Forelimb muscle (tissue), 1 donor: ENCODE results near the gene TMEM132D. TPM values are rescaled to one million over a fixed set of nuclear protein-coding genes. Genes with fewer than 3 reads are reported as not detected.

Experiments used
- DNase-seq: peaks from one replicate; pipeline ENCODE4 v3.0.0-alpha.2; 2013; ENCODE audit warnings: low read depth
- polyA plus RNA-seq: library from polyadenylated mRNA; unstranded; fragments of 120-200 nt; gene quantifications from one replicate; pipeline ENCODE4 v1.2.1, GENCODE V29; 2013; ENCODE audit not compliant: insufficient read length

The TMEM132D gene
- polyA plus RNA-seq, 1 donor = 0.52 TPM

- DNase-seq = no peak
Measured at GRCh38 chr12:129446696-129447095, 457.1 kb downstream of the TMEM132D start.

- no peak for DNase-seq
Measured at GRCh38 chr12:129440278-129440677, 463.5 kb downstream of the TMEM132D start.

GRCh38 chr12:129434790-129435189 lies 469.0 kb downstream of the TMEM132D start:
- DNase-seq = no peak

GRCh38 chr12:129428240-129428936 lies 475.4 kb downstream of the TMEM132D start:
- DNase-seq = no peak

GRCh38 chr12:129423041-129423580 lies 480.7 kb downstream of the TMEM132D start:
- DNase-seq = no peak

- no peak for DNase-seq
Measured at GRCh38 chr12:129413295-129413694, 490.5 kb downstream of the TMEM132D start.

GRCh38 chr12:129409281-129409680 lies 494.5 kb downstream of the TMEM132D start:
- DNase-seq = no peak

- no peak for DNase-seq
Measured at GRCh38 chr12:129404556-129404955, 499.3 kb downstream of the TMEM132D start.

- DNase-seq = no peak
Measured at GRCh38 chr12:129401572-129401971, 502.3 kb downstream of the TMEM132D start.

GRCh38 chr12:129394177-129394825 lies 509.5 kb downstream of the TMEM132D start:
- no peak for DNase-seq

- DNase-seq = no peak
Measured at GRCh38 chr12:129393357-129393937, 510.4 kb downstream of the TMEM132D start.

- no peak for DNase-seq
Measured at GRCh38 chr12:129385637-129385990, 518.2 kb downstream of the TMEM132D start.

- no peak for DNase-seq
Measured at GRCh38 chr12:129383956-129384355, 519.9 kb downstream of the TMEM132D start.

GRCh38 chr12:129381715-129382114 lies 522.1 kb downstream of the TMEM132D start:
- DNase-seq = no peak

GRCh38 chr12:129379076-129379804 lies 524.6 kb downstream of the TMEM132D start:
- no peak for DNase-seq

GRCh38 chr12:129378496-129378895 lies 525.3 kb downstream of the TMEM132D start:
- no peak for DNase-seq

GRCh38 chr12:129373746-129374145 lies 530.1 kb downstream of the TMEM132D start:
- DNase-seq = no peak

GRCh38 chr12:129372876-129373275 lies 530.9 kb downstream of the TMEM132D start:
- DNase-seq = no peak

GRCh38 chr12:129372348-129372747 lies 531.5 kb downstream of the TMEM132D start:
- no peak for DNase-seq

GRCh38 chr12:129371268-129371667 lies 532.6 kb downstream of the TMEM132D start:
- DNase-seq = no peak

GRCh38 chr12:129366656-129367055 lies 537.2 kb downstream of the TMEM132D start:
- DNase-seq = no peak

- DNase-seq = no peak
Measured at GRCh38 chr12:129363041-129363440, 540.8 kb downstream of the TMEM132D start.
